ENCODE data around the gene TRHDE.
"Not testable (repeated sequence)": the region's sequence is repeated elsewhere in the genome, so short reads cannot be mapped to it uniquely, and the experiment has no call there.

GRCh38 chr12:72520044-72520678 is 248.0 kb downstream of the TRHDE start:
- TF ChIP-seq POLR2A, CTCF (IDR thresholded peaks at IDR 0.05): not testable (repeated sequence)
